CD14-positive monocyte (primary cell): Measurements from ENCODE around the gene RASSF4. TPM values are rescaled to one million over a fixed set of nuclear protein-coding genes. Genes with fewer than 3 reads are reported as not detected.
A peak's percentile ranks its signal among the peaks of the same experiment; 100 is the strongest.

Source experiments
- DNase-seq, 3 donors: peaks; one replicate each; pipeline ENCODE4 v3.0.0-alpha.2; 2011 to 2022
- H2AFZ ChIP-seq: 2 replicates; pipeline ENCODE4 v1.6.0; 2012; ENCODE audit warnings: mild to moderate bottlenecking, low read depth, low read length, inconsistent platforms; ENCODE audit not compliant: insufficient read depth, poor library complexity, severe bottlenecking
- H3K27ac ChIP-seq, 2 donors: 1 replicate in 1 of 2; 2 replicates in 1 of 2; pipeline ENCODE4 v1.5.1; 2012 to 2013; ENCODE audit warnings: low read length in 2 of 2, control low read depth in 1 of 2, inconsistent platforms in 1 of 2, low read depth in 1 of 2, mild to moderate bottlenecking in 1 of 2
- H3K27me3 ChIP-seq, 2 donors: one replicate each; pipeline versions ENCODE4 v1.6.0 to v1.6.1; 2011 to 2013; ENCODE audit warnings: low read length in 2 of 2; ENCODE audit not compliant: control insufficient read depth in 2 of 2, insufficient read depth in 2 of 2
- H3K36me3 ChIP-seq, 2 donors: replicated peaks in 1 of 2; 1 replicate in 1 of 2; 2 replicates in 1 of 2; pipeline versions ENCODE4 v1.5.1 to v1.6.1; 2012 to 2013; ENCODE audit warnings: low read length in 2 of 2, control low read depth in 1 of 2, inconsistent platforms in 1 of 2, mild to moderate bottlenecking in 1 of 2; ENCODE audit not compliant: insufficient read depth in 2 of 2, control insufficient read depth in 1 of 2
- H3K4me1 ChIP-seq, 2 donors: 1 replicate in 1 of 2; 2 replicates in 1 of 2; pipeline versions ENCODE4 v1.5.1 to v1.6.1; 2012 to 2013; ENCODE audit warnings: low read length in 2 of 2, control low read depth in 1 of 2, inconsistent platforms in 1 of 2, mild to moderate bottlenecking in 1 of 2, moderate library complexity in 1 of 2; ENCODE audit not compliant: insufficient read depth in 2 of 2, control insufficient read depth in 1 of 2
- H3K4me2 ChIP-seq: replicated peaks from 2 replicates; pipeline ENCODE3; 2012; ENCODE audit warnings: low read length, moderate library complexity, mild to moderate bottlenecking; ENCODE audit not compliant: poor library complexity, severe bottlenecking; ENCODE audit errors: extremely low read depth
- H3K4me3 ChIP-seq, 3 experiments: fragments of 200-600 bp in 1 of 3; sonication (generic) in 1 of 3; replicated peaks in 1 of 3; 1 replicate in 2 of 3; 2 replicates in 1 of 3; pipeline ENCODE4 v1.5.1; 2011 to 2013; ENCODE audit warnings: low read length in 3 of 3, mild to moderate bottlenecking in 3 of 3, control low read depth in 2 of 3, low read depth in 2 of 3, inconsistent platforms in 1 of 3, moderate library complexity in 1 of 3
- H3K79me2 ChIP-seq: 2 replicates; pipeline ENCODE4 v1.6.0; 2012; ENCODE audit warnings: mild to moderate bottlenecking, control low read depth, inconsistent platforms, low read length, moderate library complexity; ENCODE audit not compliant: insufficient read depth
- H3K9ac ChIP-seq: 2 replicates; pipeline ENCODE4 v1.6.0; 2017; ENCODE audit warnings: low read length, mild to moderate bottlenecking; ENCODE audit not compliant: insufficient read depth, poor library complexity, severe bottlenecking
- H3K9me3 ChIP-seq, 2 donors: replicated peaks in 1 of 2; 1 replicate in 1 of 2; 2 replicates in 1 of 2; pipeline versions ENCODE4 v1.5.1 to v1.6.1; 2012 to 2013; ENCODE audit warnings: low read length in 2 of 2, control low read depth in 1 of 2; ENCODE audit not compliant: control insufficient read depth in 1 of 2, insufficient read depth in 1 of 2
- H4K20me1 ChIP-seq: 2 replicates; pipeline ENCODE4 v1.6.0; 2012; ENCODE audit warnings: mild to moderate bottlenecking, low read length, control low read depth, moderate library complexity; ENCODE audit not compliant: insufficient read depth
- H3K27ac Mint-ChIP-seq, 7 donors: one replicate each; pipeline ENCODE4 v1.8.0; 2020; ENCODE audit warnings: mild to moderate bottlenecking in 7 of 7, mixed read lengths in 7 of 7, moderate library complexity in 6 of 7, inconsistent platforms in 2 of 7
- H3K27me3 Mint-ChIP-seq, 3 donors: one replicate each; pipeline ENCODE4 v1.8.0; 2021 to 2022; ENCODE audit warnings: low read depth in 3 of 3, mild to moderate bottlenecking in 3 of 3, mixed read lengths in 3 of 3, moderate library complexity in 3 of 3, inconsistent platforms in 1 of 3
- H3K36me3 Mint-ChIP-seq, 2 donors: one replicate each; pipeline ENCODE4 v1.8.0; 2020; ENCODE audit warnings: mixed read lengths in 2 of 2, inconsistent platforms in 1 of 2, mild to moderate bottlenecking in 1 of 2
- H3K4me1 Mint-ChIP-seq: one replicate; pipeline ENCODE4 v1.8.0; 2020; ENCODE audit warnings: mild to moderate bottlenecking, mixed read lengths
- H3K4me3 Mint-ChIP-seq, 2 donors: one replicate each; pipeline ENCODE4 v1.8.0; 2020; ENCODE audit warnings: mild to moderate bottlenecking in 2 of 2, mixed read lengths in 2 of 2, moderate library complexity in 1 of 2
- H3K9me3 Mint-ChIP-seq, 7 donors: one replicate each; pipeline ENCODE4 v1.8.0; 2020 to 2022; ENCODE audit warnings: mixed read lengths in 7 of 7, mild to moderate bottlenecking in 6 of 7, moderate library complexity in 6 of 7, inconsistent platforms in 2 of 7
- WGBS: methylation state at CpG from one replicate; pipeline ENCODE4 v1.1.5; 2013; ENCODE audit warnings: missing lambda C conversion rate; ENCODE audit not compliant: insufficient coverage; 5-methylcytosine and 5-hydroxymethylcytosine counted together
- intact Hi-C, 2 donors: fragments of 100-400 bp; cut with micrococcal nuclease; formaldehyde crosslinking; loops; one replicate each; pipeline versions ENCODE4 v1.15.0 to v1.15.1; 2023
- polyA plus RNA-seq, 3 donors: library from polyadenylated mRNA; depleted of rRNA in 1 of 3; unstranded in 2 of 3; stranded (reverse) in 1 of 3; fragments of 300-500 nt in 2 of 3; fragments of >200 nt in 1 of 3; fragmentation: Illumina TruSeq in 2 of 3; gene quantifications; 1 replicate in 2 of 3; 2 replicates in 1 of 3; pipeline ENCODE4 v1.2.3, GENCODE V29; 2012 to 2021
- TF ChIP-seq, protein P1 (sequence below): fragments of 200-600 bp; IDR thresholded peaks from one replicate; pipeline ENCODE4 v1.8.0; 2022; ENCODE audit warnings: antibody characterized with exemption, mild to moderate bottlenecking

The RASSF4 gene
- polyA plus RNA-seq, 3 donors, result 117 to 290 (median 120) TPM

DNA sequence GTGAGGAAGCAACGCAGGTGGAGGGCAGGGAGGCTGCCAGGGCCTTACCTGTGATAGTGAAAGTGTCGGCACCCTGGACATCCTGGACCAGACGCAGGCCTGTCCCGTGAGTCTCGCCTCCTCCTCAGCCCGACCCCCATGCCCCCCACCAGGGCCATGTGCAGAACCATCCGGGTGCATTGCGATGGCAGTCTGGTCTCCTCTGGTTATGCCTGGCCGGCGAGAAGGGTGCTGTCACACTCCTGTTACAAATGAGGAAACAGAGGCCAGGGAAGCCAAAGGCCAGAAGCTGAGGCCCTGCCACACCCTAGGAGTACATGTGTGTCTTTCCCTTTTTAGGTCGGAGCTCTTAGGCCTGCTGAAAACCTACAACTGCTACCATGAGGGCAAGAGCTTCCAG, 11.8 kb downstream of the RASSF4 start:
- Histone ChIP-seq H4K20me1 (peaks cover 16% of the 10 kb centered on the region), H3K9ac (peak overlapping the region; percentile 6), H3K4me3 (peak overlapping the region in 1 of 3 experiments; percentile 55), H3K27ac (peak overlapping the region; percentile 73 to 81), H3K9me3 (no peaks in the 10 kb centered on the region), H3K4me1 (peaks cover 86 to 93% of the 10 kb centered on the region in 2 donors), H3K36me3 (peaks cover 47 to 50% of the 10 kb centered on the region in 2 donors), H3K4me2 (peak overlapping the region; percentile 58), H2AFZ (no peak overlapping the region), H3K79me2 (peaks cover 72% of the 10 kb centered on the region), H3K27me3 (no peaks in the 10 kb centered on the region)
- H3K9me3 Mint-ChIP-seq, result peaks cover 0 to 3% (median 0%) of the 10 kb centered on the region in 7 donors
- H3K27ac Mint-ChIP-seq, result peak overlapping the region; percentile 80 to 92 (median 85)
- intact Hi-C loops, result no loop called here
- DNase-seq, result peak; percentile 34 to 63 (median 61)
- peak overlapping the region; percentile 26 to 34 for H3K4me3 Mint-ChIP-seq
- peaks cover 86% of the 10 kb centered on the region for H3K4me1 Mint-ChIP-seq
- TF ChIP-seq, protein P1, sequence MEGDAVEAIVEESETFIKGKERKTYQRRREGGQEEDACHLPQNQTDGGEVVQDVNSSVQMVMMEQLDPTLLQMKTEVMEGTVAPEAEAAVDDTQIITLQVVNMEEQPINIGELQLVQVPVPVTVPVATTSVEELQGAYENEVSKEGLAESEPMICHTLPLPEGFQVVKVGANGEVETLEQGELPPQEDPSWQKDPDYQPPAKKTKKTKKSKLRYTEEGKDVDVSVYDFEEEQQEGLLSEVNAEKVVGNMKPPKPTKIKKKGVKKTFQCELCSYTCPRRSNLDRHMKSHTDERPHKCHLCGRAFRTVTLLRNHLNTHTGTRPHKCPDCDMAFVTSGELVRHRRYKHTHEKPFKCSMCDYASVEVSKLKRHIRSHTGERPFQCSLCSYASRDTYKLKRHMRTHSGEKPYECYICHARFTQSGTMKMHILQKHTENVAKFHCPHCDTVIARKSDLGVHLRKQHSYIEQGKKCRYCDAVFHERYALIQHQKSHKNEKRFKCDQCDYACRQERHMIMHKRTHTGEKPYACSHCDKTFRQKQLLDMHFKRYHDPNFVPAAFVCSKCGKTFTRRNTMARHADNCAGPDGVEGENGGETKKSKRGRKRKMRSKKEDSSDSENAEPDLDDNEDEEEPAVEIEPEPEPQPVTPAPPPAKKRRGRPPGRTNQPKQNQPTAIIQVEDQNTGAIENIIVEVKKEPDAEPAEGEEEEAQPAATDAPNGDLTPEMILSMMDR, result no peak
- H3K27me3 Mint-ChIP-seq, result no peaks in the 10 kb centered on the region
- peaks cover 47 to 60% of the 10 kb centered on the region in 2 donors for H3K36me3 Mint-ChIP-seq
- WGBS, result 61% methylated on average over 11 of the region's 11 CpGs

DNA sequence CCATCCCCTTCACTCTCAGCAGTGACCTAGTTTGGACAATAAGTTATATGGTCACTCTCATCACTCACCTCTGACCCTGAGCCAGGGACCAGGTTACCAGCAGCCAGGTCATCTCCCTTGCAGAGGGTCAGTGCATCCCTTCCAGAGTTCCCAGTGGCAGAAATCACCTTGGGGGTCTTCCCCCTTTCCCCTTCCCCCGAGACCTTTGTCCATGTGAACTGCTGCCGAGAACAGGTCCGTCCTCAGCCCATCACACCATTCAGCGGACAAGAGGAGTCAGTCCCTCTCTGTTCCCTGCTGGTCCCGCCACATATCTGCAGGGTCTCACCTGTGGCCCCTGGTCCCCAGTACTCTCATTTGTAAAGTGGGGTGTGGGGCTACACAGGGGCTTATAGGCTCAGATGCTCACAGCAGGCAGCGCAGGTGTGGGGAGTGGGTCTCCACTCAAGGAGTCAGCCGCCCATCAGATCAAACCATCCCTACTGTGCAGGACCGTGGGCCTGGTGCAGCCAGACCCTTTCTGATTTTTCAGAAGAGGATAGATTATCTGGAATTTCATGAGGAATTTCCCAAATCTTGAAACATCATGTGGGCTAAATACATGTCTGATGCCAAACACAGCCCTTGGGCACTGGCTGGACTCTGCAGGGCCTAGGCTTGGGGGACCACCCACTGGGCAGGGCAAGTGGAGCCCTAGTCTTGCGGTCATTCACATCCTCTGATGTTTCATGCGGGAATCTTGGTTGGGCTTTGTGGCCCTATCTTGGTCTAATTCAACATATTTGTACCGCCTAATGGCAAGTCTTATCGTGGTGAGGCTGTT, 12.5 kb downstream of the RASSF4 start:
- peak overlapping the region; percentile 80 to 92 (median 90) for H3K27ac Mint-ChIP-seq
- peaks cover 83% of the 10 kb centered on the region for H3K4me1 Mint-ChIP-seq

More for the DNA sequence above, 12.5 kb downstream of the RASSF4 start:
- Histone ChIP-seq H3K79me2 (peaks cover 73% of the 10 kb centered on the region), H3K4me1 (peaks cover 79 to 87% of the 10 kb centered on the region in 2 donors), H3K4me2 (peak overlapping the region; percentile 58), H2AFZ (no peak overlapping the region), H3K9me3 (no peaks in the 10 kb centered on the region), H3K9ac (peak overlapping the region; percentile 28), H3K4me3 (peak overlapping the region in 1 of 3 experiments; percentile 55), H3K27ac (peak overlapping the region; percentile 73 to 81), H3K36me3 (peaks cover 54 to 57% of the 10 kb centered on the region in 2 donors), H3K27me3 (no peaks in the 10 kb centered on the region), H4K20me1 (peaks cover 23% of the 10 kb centered on the region)
- intact Hi-C loops, result no loop called here
- TF ChIP-seq, protein P1, result no peak
- WGBS, result 100% methylated on average over 3 of the region's 12 CpGs
- Mint-ChIP-seq H3K27me3 (no peaks in the 10 kb centered on the region), H3K9me3 (peaks cover 0 to 3% (median 0%) of the 10 kb centered on the region in 7 donors), H3K4me3 (peak overlapping the region in 1 of 2 donors; percentile 26), H3K36me3 (peaks cover 54 to 67% of the 10 kb centered on the region in 2 donors)
- no peak for DNase-seq
